Activated CD8-positive, alpha-beta T cell treated with anti-CD3 and anti-CD28 coated beads for 36 hours (primary cell): ENCODE results near the gene TCF23. TPM values are rescaled to one million over a fixed set of nuclear protein-coding genes. Genes with fewer than 3 reads are reported as not detected.

Experiments
- ATAC-seq: fragments of 200-7000 bp; cut with Tn5 transposase; one replicate; pipeline ENCODE4 v1.10.0; 2021; ENCODE audit warnings: mild to moderate bottlenecking, moderate library complexity
- CTCF ChIA-PET: fragments of 350-600 bp; sonication (Branson Sonifier 250); formaldehyde crosslinking; loops from one replicate; lab custom pipeline; 2021; ENCODE audit warnings: antibody characterized with exemption; lab: Charles Lee
- POLR2A ChIA-PET: fragments of 350-600 bp; sonication (Branson Sonifier 250); formaldehyde crosslinking; loops from one replicate; lab custom pipeline; 2021; ENCODE audit warnings: antibody characterized with exemption; lab: Charles Lee
- DNase-seq: peaks from one replicate; pipeline ENCODE4 v3.0.0-alpha.2; 2020
- H3K27ac Mint-ChIP-seq: one replicate; pipeline ENCODE4 v1.8.0; 2021; ENCODE audit warnings: mild to moderate bottlenecking, mixed read lengths
- H3K27me3 Mint-ChIP-seq: one replicate; pipeline ENCODE4 v1.8.0; 2021; ENCODE audit warnings: mixed read lengths
- H3K36me3 Mint-ChIP-seq: one replicate; pipeline ENCODE4 v1.8.0; 2021; ENCODE audit warnings: low read depth, mixed read lengths
- H3K4me1 Mint-ChIP-seq: one replicate; pipeline ENCODE4 v1.8.0; 2021; ENCODE audit warnings: low read depth, mixed read lengths
- H3K4me3 Mint-ChIP-seq: one replicate; pipeline ENCODE4 v1.8.0; 2021; ENCODE audit warnings: mild to moderate bottlenecking, moderate library complexity, mixed read lengths
- H3K9me3 Mint-ChIP-seq: one replicate; pipeline ENCODE4 v1.8.0; 2021; ENCODE audit warnings: mixed read lengths
- CTCF ChIP-seq: fragments of 200-600 bp; IDR thresholded peaks from one replicate; pipeline ENCODE4 v1.8.0; 2022; ENCODE audit warnings: antibody characterized with exemption, mild to moderate bottlenecking
- intact Hi-C: fragments of 100-400 bp; cut with micrococcal nuclease; formaldehyde crosslinking; loops from one replicate; pipeline ENCODE4 v1.10.0; 2022
- total RNA-seq, 2 experiments: library from RNA; stranded (reverse); gene quantifications; one replicate each; pipeline ENCODE4 v1.2.3, GENCODE V29; 2021

Gene TCF23
- total RNA-seq, 2 experiments from 2014 or later, result not detected

DNA sequence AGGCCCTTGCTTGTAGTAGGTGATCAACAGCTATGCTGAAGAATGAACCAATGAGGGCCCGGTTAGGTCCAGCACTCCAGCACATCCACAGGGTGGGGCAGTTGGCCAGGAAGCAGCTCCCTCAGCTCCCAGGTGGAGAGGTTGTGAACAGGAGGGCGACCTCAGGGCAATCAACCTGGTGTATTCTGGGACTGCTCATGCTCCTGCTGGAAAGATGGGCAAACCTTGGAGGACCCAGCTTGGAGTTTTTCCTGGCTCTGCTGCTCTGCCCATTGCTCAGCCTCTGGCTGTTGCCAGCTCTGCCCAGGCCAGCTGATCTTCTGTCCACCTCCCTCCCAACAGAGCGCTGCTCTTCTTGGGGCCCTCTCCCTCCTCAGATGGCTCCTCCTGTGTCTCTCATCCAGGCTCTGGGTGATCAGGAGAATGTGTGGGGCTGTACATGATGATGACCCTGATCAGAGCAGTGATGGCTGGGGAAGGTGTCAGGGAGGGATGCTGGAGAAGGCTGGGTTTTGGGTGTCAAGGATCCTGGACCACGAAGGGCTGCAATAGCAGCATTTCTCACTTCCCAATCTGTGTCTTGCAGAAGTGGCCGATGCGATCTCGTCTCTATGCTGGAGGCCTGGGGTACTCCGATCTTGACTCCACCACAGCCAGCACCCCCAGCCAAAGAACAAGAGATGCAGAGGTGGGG is 3.4 kb downstream of the TCF23 start:
- ATAC-seq (no peak), DNase-seq (no peak)
- no peak overlapping the region for H3K27ac Mint-ChIP-seq
- H3K4me1 Mint-ChIP-seq, result no peaks in the 10 kb centered on the region
- no peak for TF ChIP-seq CTCF
- H3K9me3 Mint-ChIP-seq, result no peaks in the 10 kb centered on the region
- intact Hi-C loops, result no loop called here
- H3K36me3 Mint-ChIP-seq, result no peaks in the 10 kb centered on the region
- no peaks in the 10 kb centered on the region for H3K27me3 Mint-ChIP-seq
- ChIA-PET POLR2A (interaction anchor here (1.3 to 2.1 kb wide), 2 partner anchors 33 to 34 kb away, joined by 3 to 4 read pairs; no protein-coding TSS in a partner anchor), CTCF (interaction anchor here (0.7 to 1.3 kb wide), 8 partner anchors 18 to 151 kb away, joined by 3 to 4 read pairs (median 3); no protein-coding TSS in a partner anchor)
- H3K4me3 Mint-ChIP-seq, result no peak overlapping the region

GRCh38 chr2:27152796-27153464 is 4.1 kb downstream of the TCF23 start:
- Mint-ChIP-seq H3K4me1 (no peaks in the 10 kb centered on the region), H3K36me3 (no peaks in the 10 kb centered on the region), H3K27ac (no peak overlapping the region), H3K4me3 (no peak overlapping the region), H3K27me3 (no peaks in the 10 kb centered on the region), H3K9me3 (no peaks in the 10 kb centered on the region)
- intact Hi-C loops, result no loop called here
- no peak for TF ChIP-seq CTCF
- DNase-seq (peak; percentile 22), ATAC-seq (peak; percentile 74)
- CTCF ChIA-PET, result interaction anchor here (1.0 to 1.4 kb wide), 5 partner anchors 17 to 150 kb away, joined by 3 to 4 read pairs (median 4); no protein-coding TSS in a partner anchor
- POLR2A ChIA-PET, result interaction anchor here (2.1 kb wide), 1 partner anchor 35 kb away, joined by 4 read pairs; no protein-coding TSS in a partner anchor

DNA sequence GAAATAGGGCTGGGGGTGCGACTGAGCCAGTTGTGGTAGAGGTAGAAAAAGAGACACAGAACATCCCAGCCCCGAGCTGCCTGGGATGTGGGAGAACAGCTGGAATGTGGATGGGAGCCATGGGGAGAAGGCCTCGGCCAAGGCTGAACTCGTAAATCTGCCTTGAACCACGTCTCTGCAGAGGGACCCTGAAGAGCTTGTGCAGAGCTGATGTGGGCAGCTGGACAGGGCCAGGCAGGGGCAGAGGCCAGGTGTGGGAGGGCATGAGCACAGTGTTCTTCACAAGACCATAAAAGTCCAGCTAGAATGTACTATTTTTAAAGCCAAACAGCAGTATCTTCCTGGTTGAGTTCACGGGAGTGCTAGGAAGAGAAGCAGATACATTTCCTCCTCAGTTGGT is 5.7 kb downstream of the TCF23 start:
- ChIA-PET CTCF (interaction anchor here (1.0 kb wide), 1 partner anchor 15 kb away, joined by 4 read pairs; no protein-coding TSS in a partner anchor), POLR2A (no interaction called here)
- ATAC-seq, result no peak
- no peaks in the 10 kb centered on the region for H3K36me3 Mint-ChIP-seq
- H3K27me3 Mint-ChIP-seq, result no peaks in the 10 kb centered on the region
- H3K9me3 Mint-ChIP-seq, result no peaks in the 10 kb centered on the region
- H3K4me1 Mint-ChIP-seq, result no peaks in the 10 kb centered on the region
- TF ChIP-seq CTCF, result no peak
- intact Hi-C loops, result no loop called here
- no peak for DNase-seq
- no peak overlapping the region for H3K27ac Mint-ChIP-seq
- no peak overlapping the region for H3K4me3 Mint-ChIP-seq

DNA sequence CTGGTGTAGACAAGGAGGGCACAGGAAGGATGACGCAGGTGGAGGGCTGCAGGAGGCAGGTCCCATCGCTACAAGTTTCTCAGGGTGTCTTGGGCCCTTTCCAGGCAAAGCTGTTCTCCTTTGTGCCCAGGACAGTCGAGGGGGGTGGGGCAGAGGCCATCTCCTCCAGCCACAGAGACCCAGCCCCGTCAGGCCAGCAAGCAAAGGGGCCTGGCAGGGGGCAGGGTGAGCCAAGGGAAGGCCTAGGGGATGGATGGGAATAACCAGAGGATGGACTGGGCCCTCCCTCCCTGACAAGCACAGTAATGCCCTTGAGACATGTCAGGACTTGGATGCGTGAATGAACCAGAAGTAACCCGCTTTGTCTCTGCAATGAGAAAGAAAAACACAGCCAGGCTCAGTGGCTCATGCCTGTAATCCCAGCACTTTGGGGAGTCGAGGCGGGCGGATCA is 6.3 kb downstream of the TCF23 start:
- TF ChIP-seq CTCF, result no peak
- no peak overlapping the region for H3K4me3 Mint-ChIP-seq
- H3K9me3 Mint-ChIP-seq, result no peaks in the 10 kb centered on the region
- ChIA-PET POLR2A (no interaction called here), CTCF (interaction anchor here (1.0 kb wide), 1 partner anchor 15 kb away, joined by 4 read pairs; no protein-coding TSS in a partner anchor)
- no peaks in the 10 kb centered on the region for H3K4me1 Mint-ChIP-seq
- DNase-seq (no peak), ATAC-seq (no peak)
- H3K36me3 Mint-ChIP-seq, result no peaks in the 10 kb centered on the region
- intact Hi-C loops, result no loop called here
- H3K27ac Mint-ChIP-seq, result no peak overlapping the region
- no peaks in the 10 kb centered on the region for H3K27me3 Mint-ChIP-seq

DNA sequence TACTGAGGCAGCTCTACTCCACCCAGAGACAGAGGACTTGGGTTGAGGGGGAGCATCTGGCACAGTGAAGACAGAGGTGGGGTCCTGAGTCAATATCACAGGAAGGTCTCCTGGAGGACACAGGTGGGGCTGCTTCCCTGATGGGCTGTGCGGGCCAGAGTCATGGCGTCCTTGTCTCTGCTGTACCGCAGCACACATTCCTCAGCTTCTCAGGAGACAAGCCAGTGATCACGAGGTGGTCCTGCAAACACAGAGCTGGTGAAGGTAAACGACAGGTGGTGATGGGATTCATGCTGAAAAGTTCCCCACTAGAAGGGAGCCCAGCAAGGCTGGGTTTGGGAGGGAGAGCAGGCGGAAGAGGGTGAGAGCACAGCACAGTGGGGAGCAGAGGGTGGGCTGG is 9.7 kb downstream of the TCF23 start:
- no peak overlapping the region for H3K4me3 Mint-ChIP-seq
- CTCF ChIA-PET, result interaction anchor here (1.0 to 3.8 kb wide), 3 partner anchors 12 to 121 kb away, joined by 3 to 17 read pairs (median 7); no protein-coding TSS in a partner anchor
- intact Hi-C loops, result no loop called here
- POLR2A ChIA-PET, result no interaction called here
- DNase-seq (no peak), ATAC-seq (no peak)
- no peak for TF ChIP-seq CTCF
- H3K27me3 Mint-ChIP-seq, result no peaks in the 10 kb centered on the region
- H3K9me3 Mint-ChIP-seq, result no peaks in the 10 kb centered on the region
- H3K4me1 Mint-ChIP-seq, result no peaks in the 10 kb centered on the region
- no peak overlapping the region for H3K27ac Mint-ChIP-seq
- H3K36me3 Mint-ChIP-seq, result no peaks in the 10 kb centered on the region
